AG09309 (cell line): ENCODE measurements around the gene PRKRIP1.
"Not testable (repeated sequence)": the region's sequence is repeated elsewhere in the genome, so short reads cannot be mapped to it uniquely, and the experiment has no call there.

Experiments used
- DNase-seq: peaks from one replicate; pipeline ENCODE4 v3.0.0-alpha.2; 2010; ENCODE audit warnings: low read depth
- H3K4me3 ChIP-seq: 2 replicates; pipeline ENCODE4 v1.5.1; 2011; ENCODE audit warnings: mild to moderate bottlenecking, low read depth, low read length, moderate library complexity; ENCODE audit not compliant: control insufficient read depth
- TF ChIP-seq, protein P1 (sequence below): IDR thresholded peaks from 2 replicates; pipeline ENCODE4 v1.5.1; 2011; ENCODE audit warnings: mild to moderate bottlenecking, low read depth, low read length, inconsistent platforms; ENCODE audit not compliant: insufficient read depth, control insufficient read depth; ENCODE audit errors: missing control alignments

Gene PRKRIP1

DNA sequence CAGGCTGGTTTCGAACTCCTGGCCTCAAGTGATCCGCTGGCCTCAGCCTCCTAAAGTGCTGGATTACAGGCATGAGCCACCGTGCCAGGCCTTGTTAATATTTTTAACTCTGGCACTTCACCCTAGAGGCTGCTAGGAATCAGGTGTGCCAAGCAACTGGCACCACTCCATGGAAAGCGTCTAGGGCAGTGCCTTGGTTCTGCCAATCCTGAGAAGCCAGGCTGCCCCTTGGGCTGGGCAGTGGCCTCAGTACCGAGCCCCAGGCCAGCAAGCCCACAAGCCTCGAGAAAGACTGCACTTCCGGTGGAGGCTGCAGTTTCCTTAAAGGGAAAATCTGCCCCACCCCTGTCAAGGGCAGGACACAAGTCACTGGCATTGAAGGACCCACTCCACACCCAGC lies 57.2 kb downstream of the PRKRIP1 start:
- H3K4me3 ChIP-seq: no peak overlapping the region
- no peak for DNase-seq
- TF ChIP-seq, protein P1, sequence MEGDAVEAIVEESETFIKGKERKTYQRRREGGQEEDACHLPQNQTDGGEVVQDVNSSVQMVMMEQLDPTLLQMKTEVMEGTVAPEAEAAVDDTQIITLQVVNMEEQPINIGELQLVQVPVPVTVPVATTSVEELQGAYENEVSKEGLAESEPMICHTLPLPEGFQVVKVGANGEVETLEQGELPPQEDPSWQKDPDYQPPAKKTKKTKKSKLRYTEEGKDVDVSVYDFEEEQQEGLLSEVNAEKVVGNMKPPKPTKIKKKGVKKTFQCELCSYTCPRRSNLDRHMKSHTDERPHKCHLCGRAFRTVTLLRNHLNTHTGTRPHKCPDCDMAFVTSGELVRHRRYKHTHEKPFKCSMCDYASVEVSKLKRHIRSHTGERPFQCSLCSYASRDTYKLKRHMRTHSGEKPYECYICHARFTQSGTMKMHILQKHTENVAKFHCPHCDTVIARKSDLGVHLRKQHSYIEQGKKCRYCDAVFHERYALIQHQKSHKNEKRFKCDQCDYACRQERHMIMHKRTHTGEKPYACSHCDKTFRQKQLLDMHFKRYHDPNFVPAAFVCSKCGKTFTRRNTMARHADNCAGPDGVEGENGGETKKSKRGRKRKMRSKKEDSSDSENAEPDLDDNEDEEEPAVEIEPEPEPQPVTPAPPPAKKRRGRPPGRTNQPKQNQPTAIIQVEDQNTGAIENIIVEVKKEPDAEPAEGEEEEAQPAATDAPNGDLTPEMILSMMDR: no peak

DNA sequence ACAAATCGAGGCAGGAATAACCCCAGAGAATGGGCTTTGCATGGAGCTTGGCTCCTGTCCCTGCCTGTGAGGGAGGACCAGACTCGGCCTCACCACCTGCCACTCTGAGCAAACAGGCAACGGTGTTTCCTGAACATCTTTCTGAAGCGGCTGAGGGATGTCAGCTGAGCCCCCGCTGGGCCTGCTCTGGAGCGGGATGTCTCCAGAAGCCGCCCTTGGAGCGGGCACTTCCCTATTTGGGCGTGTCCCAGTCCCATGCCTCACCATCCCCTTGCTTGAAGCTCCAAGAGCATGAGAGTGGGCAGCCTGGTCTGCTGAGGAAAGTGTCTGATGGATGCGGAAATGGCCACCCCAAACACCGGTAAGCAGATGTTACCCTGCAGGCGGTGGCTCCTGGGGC lies 58.3 kb downstream of the PRKRIP1 start:
- no peak for DNase-seq
- TF ChIP-seq, protein P1: no peak
- H3K4me3 ChIP-seq: no peak overlapping the region

DNA sequence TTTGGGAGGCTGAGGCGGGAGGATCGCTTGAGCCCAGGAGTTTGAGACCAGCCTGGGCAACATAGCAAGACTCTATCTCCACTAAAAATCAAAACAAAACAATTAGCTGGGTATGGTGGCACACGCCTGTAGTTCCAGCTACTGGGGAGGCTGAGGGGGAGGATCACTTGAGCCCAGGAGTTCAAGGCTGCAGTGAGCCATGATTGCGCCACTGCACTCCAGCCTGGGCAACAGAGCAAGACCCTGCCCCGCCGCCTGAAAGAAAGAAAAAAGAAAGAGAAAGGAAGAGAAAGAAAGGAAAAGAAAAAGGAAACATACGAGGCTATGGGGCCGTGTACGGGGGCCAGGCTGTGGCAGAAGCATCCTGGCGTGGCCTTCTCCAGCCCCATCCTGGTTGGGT lies 58.8 kb downstream of the PRKRIP1 start:
- DNase-seq, H3K4me3 ChIP-seq: not testable (repeated sequence)

DNA sequence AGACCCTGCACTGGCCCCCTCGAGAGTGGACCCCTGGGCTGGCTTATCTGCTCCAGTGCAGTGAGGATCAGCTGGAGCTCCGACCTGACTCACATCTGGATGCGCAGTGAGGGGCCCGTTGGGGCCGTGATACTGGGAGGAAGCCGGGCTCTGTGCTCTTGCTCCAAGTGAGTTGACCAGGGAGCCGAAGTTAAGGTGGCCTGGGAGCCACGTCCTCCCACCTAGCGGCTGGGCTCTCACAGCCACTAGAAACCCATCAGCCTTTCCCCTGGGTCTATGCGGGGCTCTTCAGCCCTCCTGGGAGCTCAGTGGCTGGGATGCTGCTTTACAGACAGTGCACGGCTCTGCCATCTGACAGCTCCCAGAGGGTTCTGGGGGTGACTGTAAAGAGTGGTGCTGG lies 59.4 kb downstream of the PRKRIP1 start:
- no peak for DNase-seq
- TF ChIP-seq, protein P1: no peak
- no peak overlapping the region for H3K4me3 ChIP-seq

DNA sequence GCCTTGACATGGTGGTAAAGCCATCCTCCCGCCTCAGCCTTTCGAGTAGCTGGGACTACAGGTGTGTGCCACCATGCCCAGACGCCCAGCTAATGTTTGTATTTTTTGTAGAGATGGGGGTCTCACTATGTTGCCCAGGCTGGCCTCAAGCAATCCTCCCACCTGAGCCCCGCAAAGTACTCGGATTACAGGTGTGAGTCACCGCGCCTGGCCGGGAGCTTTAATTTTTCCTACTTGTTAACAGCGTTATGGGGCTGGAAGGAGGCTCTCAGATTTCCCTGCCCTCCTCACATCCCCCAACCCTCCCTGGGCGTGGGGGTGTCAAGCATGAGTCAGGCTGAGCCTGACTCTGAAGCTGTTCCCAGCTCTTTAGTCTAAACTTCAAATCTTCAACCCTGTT lies 60.2 kb downstream of the PRKRIP1 start:
- no peak overlapping the region for H3K4me3 ChIP-seq
- TF ChIP-seq, protein P1: no peak
- DNase-seq: no peak

DNA sequence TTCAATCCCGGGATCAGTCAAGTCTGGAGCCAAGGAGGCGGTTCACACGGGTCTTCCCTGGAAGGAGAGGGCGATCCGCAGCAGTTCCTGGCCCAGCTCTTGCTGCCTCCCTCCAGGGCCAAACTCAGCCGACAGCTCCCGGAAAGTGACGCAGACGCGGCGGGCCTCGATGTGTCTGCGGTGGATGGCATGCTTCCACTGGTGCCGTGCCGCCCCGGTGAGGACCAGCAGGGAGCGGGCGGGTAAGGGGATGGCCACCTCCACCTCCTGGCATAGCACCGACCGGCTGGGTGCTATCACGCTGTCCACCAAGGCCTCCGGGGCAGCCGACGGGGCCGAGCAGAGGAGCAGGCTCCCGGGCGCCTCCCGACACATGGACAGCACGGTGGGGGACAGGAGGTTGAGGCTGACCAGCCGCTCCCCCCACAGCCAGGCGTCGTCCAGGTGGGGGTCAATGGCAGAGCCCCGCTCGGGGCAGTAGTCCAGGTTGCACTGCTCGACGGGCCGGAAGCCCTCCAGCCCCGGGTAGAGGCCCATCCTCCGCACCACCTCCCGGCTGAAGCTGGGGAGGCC lies 61.3 kb downstream of the PRKRIP1 start:
- TF ChIP-seq, protein P1: no peak
- DNase-seq: no peak
- H3K4me3 ChIP-seq: no peak overlapping the region

DNA sequence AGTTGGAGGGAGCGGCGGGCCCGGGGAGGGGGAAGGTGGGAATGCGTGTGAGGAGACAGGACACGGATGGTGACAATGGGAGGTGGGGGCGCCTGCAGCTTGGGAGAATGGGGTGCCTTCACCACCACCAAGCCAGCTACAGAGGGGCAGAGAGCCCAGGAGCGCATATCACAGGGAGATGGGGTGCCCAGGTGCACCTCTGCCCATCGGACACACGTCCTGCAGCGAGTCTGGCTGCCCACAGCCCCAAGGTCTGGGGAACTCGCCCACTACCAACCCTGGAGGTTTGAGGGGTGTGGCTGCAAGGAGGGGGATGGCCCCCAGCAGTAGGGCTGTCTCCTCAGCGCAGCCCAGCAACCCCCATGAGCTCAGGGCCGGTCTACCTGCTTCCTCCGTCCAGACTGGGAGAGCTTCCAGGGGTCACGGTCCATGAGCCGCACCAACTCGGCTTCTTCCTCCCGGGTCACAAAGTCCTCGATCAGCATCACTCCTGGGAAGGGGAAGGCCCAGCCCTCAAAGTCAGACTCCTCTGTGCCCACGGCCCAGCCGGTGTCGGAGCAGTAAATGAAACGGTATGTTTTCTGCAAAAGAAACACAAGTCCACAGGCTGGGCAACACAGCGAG lies 63.2 kb downstream of the PRKRIP1 start:
- H3K4me3 ChIP-seq: no peak overlapping the region
- TF ChIP-seq, protein P1: no peak
- DNase-seq: no peak
